Epithelial cell of esophagus (primary cell): ENCODE data around the gene S100P.

ENCODE experiments used
- DNase-seq: peaks from one replicate; pipeline ENCODE4 v3.0.0; 2010; ENCODE audit warnings: low read depth
- H3K4me3 ChIP-seq: 2 replicates; pipeline ENCODE4 v1.5.1; 2011; ENCODE audit warnings: mild to moderate bottlenecking, low read length, control low read depth
- TF ChIP-seq, protein P1 (sequence below): IDR thresholded peaks from 2 replicates; pipeline ENCODE4 v1.5.1; 2011; ENCODE audit warnings: low read depth, mild to moderate bottlenecking, low read length, control low read depth, inconsistent platforms; ENCODE audit not compliant: insufficient read depth; ENCODE audit errors: missing control alignments

Gene S100P

DNA sequence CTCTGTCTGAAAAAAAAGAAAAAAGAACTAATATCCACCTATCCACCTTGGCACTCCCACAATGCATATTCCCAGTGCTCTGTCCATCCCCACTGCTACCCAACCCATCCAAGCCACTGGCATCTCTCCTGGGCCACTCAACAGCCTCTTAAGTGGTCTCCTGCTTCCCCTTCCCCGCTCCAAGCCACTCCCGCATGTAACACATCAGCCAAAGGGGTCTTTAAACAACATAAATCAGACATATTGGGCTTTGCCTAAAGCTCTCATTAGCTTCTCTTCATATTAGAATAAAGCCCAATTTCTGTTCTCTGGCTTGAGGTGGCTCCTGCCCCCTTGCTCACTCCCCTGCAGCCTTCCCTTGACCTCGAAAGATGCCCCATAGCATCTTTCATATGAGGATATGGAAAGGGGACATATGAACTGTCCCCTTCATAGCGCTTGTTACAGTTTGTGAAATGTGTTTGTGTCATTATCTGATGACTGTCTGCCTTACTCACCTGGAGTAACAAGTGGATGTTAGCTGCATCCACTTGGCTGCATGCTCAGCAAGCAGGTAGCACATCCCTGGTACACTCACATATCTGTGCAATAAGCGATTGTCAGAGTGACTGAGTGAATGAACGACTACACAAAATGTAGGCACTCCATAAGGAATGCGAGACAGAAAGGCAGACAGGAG, 25.4 kb downstream of the S100P start:
- TF ChIP-seq, protein P1, sequence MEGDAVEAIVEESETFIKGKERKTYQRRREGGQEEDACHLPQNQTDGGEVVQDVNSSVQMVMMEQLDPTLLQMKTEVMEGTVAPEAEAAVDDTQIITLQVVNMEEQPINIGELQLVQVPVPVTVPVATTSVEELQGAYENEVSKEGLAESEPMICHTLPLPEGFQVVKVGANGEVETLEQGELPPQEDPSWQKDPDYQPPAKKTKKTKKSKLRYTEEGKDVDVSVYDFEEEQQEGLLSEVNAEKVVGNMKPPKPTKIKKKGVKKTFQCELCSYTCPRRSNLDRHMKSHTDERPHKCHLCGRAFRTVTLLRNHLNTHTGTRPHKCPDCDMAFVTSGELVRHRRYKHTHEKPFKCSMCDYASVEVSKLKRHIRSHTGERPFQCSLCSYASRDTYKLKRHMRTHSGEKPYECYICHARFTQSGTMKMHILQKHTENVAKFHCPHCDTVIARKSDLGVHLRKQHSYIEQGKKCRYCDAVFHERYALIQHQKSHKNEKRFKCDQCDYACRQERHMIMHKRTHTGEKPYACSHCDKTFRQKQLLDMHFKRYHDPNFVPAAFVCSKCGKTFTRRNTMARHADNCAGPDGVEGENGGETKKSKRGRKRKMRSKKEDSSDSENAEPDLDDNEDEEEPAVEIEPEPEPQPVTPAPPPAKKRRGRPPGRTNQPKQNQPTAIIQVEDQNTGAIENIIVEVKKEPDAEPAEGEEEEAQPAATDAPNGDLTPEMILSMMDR: no peak
- no peak overlapping the region for H3K4me3 ChIP-seq
- DNase-seq: no peak

DNA sequence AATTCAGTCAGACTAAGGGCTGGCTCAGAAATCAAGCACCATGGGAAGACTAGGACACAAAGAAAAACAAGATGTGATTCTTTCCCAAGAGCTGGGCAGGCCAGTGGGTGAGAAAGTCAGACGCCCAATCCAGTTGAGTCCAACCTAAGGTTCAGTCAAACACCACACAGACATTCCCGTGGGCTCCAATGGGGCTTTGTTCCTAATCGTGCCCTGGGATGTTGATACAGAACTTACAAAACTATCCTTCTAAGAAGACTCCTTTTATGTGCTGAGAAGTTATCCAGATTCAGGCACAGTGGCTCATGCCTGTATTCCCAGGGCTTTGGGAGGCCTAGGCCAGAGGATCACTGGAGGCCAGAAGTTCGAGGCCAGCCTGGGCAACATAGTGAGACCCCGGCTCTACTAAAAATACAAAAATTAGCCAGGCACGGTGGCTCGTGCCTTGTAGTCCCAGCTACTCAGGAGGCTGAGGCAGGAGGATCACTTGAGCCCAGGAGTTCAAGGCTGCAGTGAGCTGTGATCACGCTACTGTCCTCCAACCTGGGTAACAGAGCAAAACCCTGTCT, 26.0 kb downstream of the S100P start:
- no peak overlapping the region for H3K4me3 ChIP-seq
- DNase-seq: no peak

DNA sequence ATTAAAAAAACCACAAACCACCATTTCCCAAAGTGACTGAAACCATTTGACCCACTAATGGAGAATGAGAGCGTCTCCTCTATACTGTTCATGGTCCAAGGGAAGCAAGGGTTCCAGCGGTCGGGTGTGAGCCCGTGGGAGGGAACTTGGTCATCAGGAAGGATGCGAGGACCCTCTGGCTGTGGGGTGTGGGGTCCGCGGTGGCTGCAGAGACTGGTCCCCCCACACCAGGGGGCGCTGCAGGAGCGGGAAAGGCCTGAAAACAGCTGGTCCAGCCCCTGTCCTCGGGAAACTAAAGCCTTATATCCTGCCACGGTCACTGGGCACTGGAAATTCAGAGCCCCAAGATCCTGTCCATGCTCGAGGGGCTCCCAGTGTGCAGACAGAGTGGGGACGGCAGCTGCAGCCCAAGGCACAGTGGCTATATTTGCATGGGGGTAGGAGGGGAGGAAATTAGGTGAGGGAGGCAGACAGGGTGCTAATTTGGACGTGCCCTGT, 26.6 kb downstream of the S100P start:
- peak; percentile 73 for DNase-seq
- H3K4me3 ChIP-seq: no peak overlapping the region

More for the DNA sequence above, 26.0 kb downstream of the S100P start:
- TF ChIP-seq, protein P1: no peak

DNA sequence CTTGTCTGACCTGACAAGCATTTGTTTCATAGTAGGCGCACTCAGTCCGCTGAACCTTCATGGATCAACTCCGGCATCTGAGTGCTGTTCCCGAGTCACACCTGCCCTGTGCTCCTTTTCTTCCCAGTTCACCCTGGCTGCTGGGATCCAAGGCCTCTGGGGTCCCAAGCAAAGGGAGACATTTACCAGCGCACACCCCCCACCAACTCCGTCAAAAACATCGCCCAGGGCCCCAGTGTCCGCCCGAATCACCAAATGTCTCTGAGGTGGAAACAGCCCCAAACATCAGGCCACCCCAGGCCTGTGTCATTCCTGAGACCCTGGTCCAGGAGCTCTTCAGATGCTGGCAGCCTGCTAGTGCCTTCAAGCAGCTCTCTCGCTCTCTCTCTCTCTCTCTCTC, 27.4 kb downstream of the S100P start:
- H3K4me3 ChIP-seq: no peak overlapping the region
- TF ChIP-seq, protein P1: no peak
- DNase-seq: no peak

More for the DNA sequence above, 26.6 kb downstream of the S100P start:
- TF ChIP-seq, protein P1: peak; percentile 88

DNA sequence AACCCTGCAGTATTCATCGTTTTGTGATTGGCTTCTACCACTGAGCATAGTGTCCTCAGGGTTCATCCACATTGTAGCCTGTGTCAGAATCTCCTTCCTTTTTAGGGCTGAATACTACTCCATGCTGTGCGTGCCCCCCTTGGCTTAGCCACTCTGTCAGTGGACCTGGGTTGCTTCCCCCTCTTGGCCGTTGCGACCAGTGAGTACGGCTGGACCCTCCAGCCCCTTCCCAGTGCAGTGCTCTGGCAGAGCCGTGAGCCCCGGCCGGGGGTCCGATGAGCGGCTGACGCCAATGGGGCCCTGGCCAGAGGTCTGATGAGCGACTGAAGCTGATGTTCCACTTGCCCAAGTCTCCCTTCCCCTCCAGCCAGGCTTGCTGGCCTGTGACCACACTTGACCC, 29.2 kb downstream of the S100P start:
- H3K4me3 ChIP-seq: no peak overlapping the region
- TF ChIP-seq, protein P1: no peak
- no peak for DNase-seq

DNA sequence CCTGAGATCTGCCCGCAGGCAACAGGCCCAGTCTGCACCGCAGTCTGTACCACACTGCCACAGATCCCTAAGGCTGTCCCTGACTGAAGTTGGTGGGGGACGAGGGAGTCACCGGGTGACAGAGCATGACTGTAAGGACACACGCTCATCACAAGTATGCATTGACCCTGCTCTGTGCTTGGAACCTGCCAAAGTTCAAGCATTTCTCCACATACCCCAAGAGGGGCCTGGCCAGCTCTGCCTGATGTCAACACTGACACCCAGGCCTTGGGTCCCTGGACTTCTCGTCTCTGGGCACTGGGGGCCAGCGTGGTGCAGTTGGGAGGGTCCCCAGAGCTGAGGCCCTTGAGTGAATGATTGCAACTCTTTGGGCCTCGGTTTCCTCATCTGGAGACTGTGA, 30.2 kb downstream of the S100P start:
- no peak overlapping the region for H3K4me3 ChIP-seq
- TF ChIP-seq, protein P1: no peak
- no peak for DNase-seq
